Thyroid gland (tissue), 4 donors: Measurements from ENCODE around the gene LRP8. TPM values are rescaled to one million over a fixed set of nuclear protein-coding genes. Genes with fewer than 3 reads are reported as not detected.

ENCODE experiments used
- DNase-seq, 2 donors: peaks; one replicate each; pipeline ENCODE4 v3.0.0-alpha.2; 2019
- H3K27ac ChIP-seq, 3 donors: fragments of 200-600 bp; sonication (generic); 1 replicate in 2 of 3; 2 replicates in 1 of 3; pipeline ENCODE4 v1.5.1; 2016 to 2019; ENCODE audit warnings: mild to moderate bottlenecking in 1 of 3, moderate library complexity in 1 of 3
- H3K27me3 ChIP-seq: fragments of 200-600 bp; sonication (generic); one replicate; pipeline ENCODE4 v1.5.1; 2019
- H3K36me3 ChIP-seq, 2 donors: fragments of 200-600 bp; sonication (generic); one replicate each; pipeline ENCODE4 v1.5.1; 2016 to 2019
- H3K4me1 ChIP-seq, 2 donors: fragments of 200-600 bp; sonication (generic); one replicate each; pipeline ENCODE4 v1.5.1; 2017 to 2019
- H3K4me3 ChIP-seq, 3 donors: fragments of 200-600 bp; sonication (generic); replicated peaks in 1 of 3; 1 replicate in 2 of 3; 2 replicates in 1 of 3; pipeline ENCODE4 v1.5.1; 2016; ENCODE audit warnings: mild to moderate bottlenecking in 1 of 3
- H3K9me3 ChIP-seq: fragments of 200-600 bp; sonication (generic); one replicate; pipeline ENCODE4 v1.5.1; 2017
- POLR2A ChIP-seq, 2 donors: fragments of 450-650 bp; IDR thresholded peaks; one replicate each; pipeline ENCODE4 v1.6.1; 2017; ENCODE audit warnings: antibody characterized with exemption in 2 of 2, mild to moderate bottlenecking in 2 of 2, moderate library complexity in 1 of 2
- WGBS, 2 donors: methylation state at CpG; one replicate each; pipeline ENCODE4 v1.1.5; 2017; 5-methylcytosine and 5-hydroxymethylcytosine counted together
- intact Hi-C: fragments of 100-400 bp; cut with DNase I; formaldehyde crosslinking; loops from one replicate; pipeline ENCODE4 v1.15.1; 2023
- total RNA-seq, 4 donors: library from RNA; depleted of rRNA; stranded (reverse); fragments of >200 nt; gene quantifications; one replicate each; pipeline ENCODE4 v1.2.3, GENCODE V29; 2016
- TF ChIP-seq, protein P1 (sequence below), 6 experiments: fragments of 200-600 bp in 3 of 6; fragments of 450-650 bp in 3 of 6; sonication (generic) in 3 of 6; IDR thresholded peaks; one replicate each; pipeline ENCODE4 v1.5.1; 2016 to 2019; ENCODE audit warnings: antibody characterized with exemption in 6 of 6, mild to moderate bottlenecking in 2 of 6, inconsistent platforms in 1 of 6, moderate library complexity in 1 of 6

Gene LRP8
- total RNA-seq, 4 donors from 2014 or later = 92.8 to 200 (median 143) TPM

DNA sequence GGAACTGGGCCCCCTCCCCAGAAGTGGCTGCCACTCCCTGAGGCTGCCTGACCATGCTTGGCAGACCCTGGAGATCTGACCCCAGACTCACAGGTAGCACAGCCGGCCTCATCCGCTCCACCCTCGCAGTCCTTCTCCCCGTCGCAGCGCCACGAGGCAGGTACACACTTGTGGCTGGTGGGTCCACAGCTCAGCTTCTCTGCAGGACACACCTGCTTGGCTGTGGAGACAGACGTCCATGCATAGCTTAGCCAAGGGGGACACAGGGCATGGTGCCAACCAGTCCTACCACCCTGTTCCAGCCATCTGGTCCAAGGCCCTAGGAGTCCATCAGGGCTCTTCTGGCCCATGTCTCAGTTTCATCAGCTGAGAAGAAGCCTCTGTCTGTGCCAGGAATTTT, 47.4 kb downstream of the LRP8 start:
- H3K27ac ChIP-seq = no peak overlapping the region
- intact Hi-C loops = no loop called here
- H3K4me3 ChIP-seq = no peak overlapping the region
- no peak for DNase-seq
- WGBS, 2 donors = 93 to 94% methylated on average over 8 of the region's 8 CpGs
- H3K36me3 ChIP-seq = no peaks in the 10 kb centered on the region
- TF ChIP-seq, protein P1, sequence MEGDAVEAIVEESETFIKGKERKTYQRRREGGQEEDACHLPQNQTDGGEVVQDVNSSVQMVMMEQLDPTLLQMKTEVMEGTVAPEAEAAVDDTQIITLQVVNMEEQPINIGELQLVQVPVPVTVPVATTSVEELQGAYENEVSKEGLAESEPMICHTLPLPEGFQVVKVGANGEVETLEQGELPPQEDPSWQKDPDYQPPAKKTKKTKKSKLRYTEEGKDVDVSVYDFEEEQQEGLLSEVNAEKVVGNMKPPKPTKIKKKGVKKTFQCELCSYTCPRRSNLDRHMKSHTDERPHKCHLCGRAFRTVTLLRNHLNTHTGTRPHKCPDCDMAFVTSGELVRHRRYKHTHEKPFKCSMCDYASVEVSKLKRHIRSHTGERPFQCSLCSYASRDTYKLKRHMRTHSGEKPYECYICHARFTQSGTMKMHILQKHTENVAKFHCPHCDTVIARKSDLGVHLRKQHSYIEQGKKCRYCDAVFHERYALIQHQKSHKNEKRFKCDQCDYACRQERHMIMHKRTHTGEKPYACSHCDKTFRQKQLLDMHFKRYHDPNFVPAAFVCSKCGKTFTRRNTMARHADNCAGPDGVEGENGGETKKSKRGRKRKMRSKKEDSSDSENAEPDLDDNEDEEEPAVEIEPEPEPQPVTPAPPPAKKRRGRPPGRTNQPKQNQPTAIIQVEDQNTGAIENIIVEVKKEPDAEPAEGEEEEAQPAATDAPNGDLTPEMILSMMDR (IDR thresholded peaks at IDR 0.05) = no peak
- TF ChIP-seq POLR2A (IDR thresholded peaks at IDR 0.05) = no peak
- no peaks in the 10 kb centered on the region for H3K9me3 ChIP-seq
- H3K4me1 ChIP-seq = no peaks in the 10 kb centered on the region
- H3K27me3 ChIP-seq = no peaks in the 10 kb centered on the region

DNA sequence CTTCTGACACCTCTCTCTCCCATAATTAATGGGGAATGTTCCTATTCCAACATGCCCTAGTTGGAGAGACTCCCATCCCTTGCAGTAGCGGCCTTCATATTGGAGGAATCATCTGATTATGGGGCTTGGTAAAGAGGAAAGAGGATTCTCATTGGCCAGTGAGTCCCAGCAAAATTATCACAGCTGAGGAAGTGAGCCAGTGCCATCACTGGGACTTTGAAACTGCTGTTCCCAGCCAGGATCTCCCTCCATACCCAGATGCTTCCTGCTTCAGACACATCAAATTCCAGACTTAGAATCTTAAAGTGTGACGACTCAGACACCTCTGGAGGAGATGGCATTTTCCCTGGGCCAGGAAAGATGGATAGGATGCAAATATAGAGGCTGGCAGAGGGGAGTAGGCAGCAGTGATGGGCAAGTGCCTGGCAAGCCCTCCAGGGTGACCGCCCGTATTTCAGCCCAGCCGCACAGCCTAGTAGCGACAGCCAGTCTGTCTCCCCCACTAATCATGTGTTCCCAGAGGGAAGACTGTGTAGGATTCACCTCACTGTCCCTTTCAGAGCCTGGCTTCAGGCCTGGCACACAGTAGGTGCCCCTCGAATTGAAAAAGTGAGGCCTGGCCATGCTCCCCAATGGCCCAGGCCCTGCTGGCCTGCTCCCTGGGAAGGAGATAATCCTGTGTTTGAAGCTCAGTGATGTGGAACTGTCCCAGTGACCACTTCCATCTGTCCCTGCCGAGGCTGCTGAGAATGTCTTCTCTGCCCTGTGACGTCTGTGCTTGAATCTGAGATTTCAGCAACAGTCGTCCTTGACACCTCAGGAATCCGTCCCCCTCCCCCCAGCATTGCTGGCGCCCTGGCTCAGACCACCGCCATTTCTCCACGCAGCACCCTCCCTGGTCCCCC, 48.3 kb downstream of the LRP8 start:
- no peak overlapping the region for H3K4me3 ChIP-seq
- intact Hi-C loops = no loop called here
- peaks cover 0 to 1% of the 10 kb centered on the region in 2 donors for H3K36me3 ChIP-seq
- no peaks in the 10 kb centered on the region for H3K27me3 ChIP-seq
- H3K27ac ChIP-seq = no peak overlapping the region
- no peaks in the 10 kb centered on the region for H3K4me1 ChIP-seq
- 85 to 89% methylated on average over 14 of the region's 14 CpGs for WGBS, 2 donors
- no peaks in the 10 kb centered on the region for H3K9me3 ChIP-seq
- TF ChIP-seq, protein P1 (IDR thresholded peaks at IDR 0.05) = no peak
- TF ChIP-seq POLR2A (IDR thresholded peaks at IDR 0.05) = no peak
- DNase-seq = no peak

DNA sequence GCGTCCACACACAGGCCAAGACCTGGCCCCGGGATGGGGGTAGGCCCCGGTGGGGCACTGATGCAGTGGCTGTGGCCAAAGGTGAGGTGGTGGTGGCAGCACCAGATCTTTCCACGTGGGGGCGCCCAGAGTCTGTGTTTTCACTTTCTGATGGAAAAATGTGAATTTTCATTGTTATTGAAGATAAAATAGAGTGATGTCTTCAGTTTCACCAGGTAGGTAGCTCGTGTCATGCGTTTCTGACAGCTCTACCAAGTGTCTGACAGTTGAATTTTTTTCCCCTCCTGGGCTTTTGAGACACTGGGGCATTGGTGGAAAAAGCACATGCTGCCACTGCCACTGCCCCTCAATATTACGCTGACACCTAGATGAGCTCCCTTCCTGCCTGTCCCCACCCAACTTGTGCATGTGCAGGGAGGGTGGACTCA, 49.6 kb downstream of the LRP8 start:
- H3K27me3 ChIP-seq = no peaks in the 10 kb centered on the region
- H3K4me3 ChIP-seq = no peak overlapping the region
- TF ChIP-seq, protein P1 (IDR thresholded peaks at IDR 0.05) = peak; percentile 73 to 89 (median 83)
- TF ChIP-seq POLR2A (IDR thresholded peaks at IDR 0.05) = no peak
- DNase-seq = peak; percentile 60 to 66
- WGBS, 2 donors = 16 to 18% methylated on average over 8 of the region's 8 CpGs
- no peaks in the 10 kb centered on the region for H3K4me1 ChIP-seq
- H3K9me3 ChIP-seq = no peaks in the 10 kb centered on the region
- H3K27ac ChIP-seq = no peak overlapping the region
- peaks cover 0 to 3% of the 10 kb centered on the region in 2 donors for H3K36me3 ChIP-seq
- intact Hi-C loops = no loop called here

DNA sequence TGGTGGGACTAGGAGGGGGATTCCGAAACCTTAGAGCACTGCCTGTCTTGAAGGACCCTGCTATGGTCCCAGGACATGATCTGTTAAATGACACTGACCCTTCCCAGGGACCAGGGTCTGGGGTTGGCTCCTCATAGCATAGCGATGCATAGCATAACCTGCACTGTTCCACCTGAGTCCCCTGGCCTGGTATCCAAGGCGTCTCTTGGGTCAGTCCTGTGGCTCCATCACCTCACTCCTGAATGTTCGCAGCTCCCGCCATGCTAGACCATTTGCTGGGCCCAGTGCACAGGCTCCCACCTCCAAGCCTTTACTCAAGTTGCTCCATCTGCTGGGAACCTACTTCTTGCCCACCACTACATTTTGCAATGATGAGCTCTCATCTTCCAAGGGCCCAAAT, 50.5 kb downstream of the LRP8 start:
- H3K36me3 ChIP-seq = peaks cover 0 to 3% of the 10 kb centered on the region in 2 donors
- intact Hi-C loops = loop anchor here (2.0 kb wide), 1 partner anchor 115 kb away; no protein-coding TSS in a partner anchor
- H3K27me3 ChIP-seq = no peaks in the 10 kb centered on the region
- whole genome bisulfite sequencing, 2 donors = 92 to 94% methylated on average over 5 of the region's 5 CpGs
- H3K27ac ChIP-seq = no peak overlapping the region
- TF ChIP-seq POLR2A (IDR thresholded peaks at IDR 0.05) = no peak
- TF ChIP-seq, protein P1 (IDR thresholded peaks at IDR 0.05) = no peak
- no peak for DNase-seq
- no peaks in the 10 kb centered on the region for H3K4me1 ChIP-seq
- no peak overlapping the region for H3K4me3 ChIP-seq
- no peaks in the 10 kb centered on the region for H3K9me3 ChIP-seq

DNA sequence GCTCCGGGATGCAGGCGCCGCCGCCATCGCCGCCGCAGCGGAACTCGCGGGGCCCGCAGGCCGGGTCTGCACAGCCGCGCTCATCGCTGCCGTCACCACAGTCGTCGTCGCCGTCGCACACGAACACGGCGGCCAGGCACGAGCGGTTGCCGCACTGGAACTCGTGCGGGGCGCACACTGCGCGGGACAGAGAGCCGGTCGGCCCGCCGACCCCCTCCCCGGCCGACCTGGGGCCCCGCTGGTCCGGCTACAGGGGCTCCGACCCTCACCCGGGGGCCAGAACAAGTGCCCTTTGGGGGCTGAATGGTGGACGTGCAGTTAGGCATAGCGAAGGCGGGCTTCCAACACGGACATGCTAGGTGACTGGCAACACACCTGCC, 51.0 kb downstream of the LRP8 start:
- H3K36me3 ChIP-seq = peaks cover 0 to 3% of the 10 kb centered on the region in 2 donors
- H3K27me3 ChIP-seq = no peaks in the 10 kb centered on the region
- no peak overlapping the region for H3K4me3 ChIP-seq
- H3K9me3 ChIP-seq = no peaks in the 10 kb centered on the region
- no peak overlapping the region for H3K27ac ChIP-seq
- H3K4me1 ChIP-seq = no peaks in the 10 kb centered on the region
- 85 to 90% methylated on average over 19 to 31 of the region's 46 CpGs for WGBS, 2 donors
- no peak for TF ChIP-seq POLR2A (IDR thresholded peaks at IDR 0.05)
- TF ChIP-seq, protein P1 (IDR thresholded peaks at IDR 0.05) = no peak
- intact Hi-C loops = loop anchor here (2.0 kb wide), 1 partner anchor 116 kb away; no protein-coding TSS in a partner anchor
- DNase-seq = no peak
